ENCODE measurements around the gene CCDC86. TPM values are rescaled to one million over a fixed set of nuclear protein-coding genes. Genes with fewer than 3 reads are reported as not detected.

Gene CCDC86
- total RNA-seq, 2 donors from 2014 or later: 13.5 to 23.8 TPM

DNA sequence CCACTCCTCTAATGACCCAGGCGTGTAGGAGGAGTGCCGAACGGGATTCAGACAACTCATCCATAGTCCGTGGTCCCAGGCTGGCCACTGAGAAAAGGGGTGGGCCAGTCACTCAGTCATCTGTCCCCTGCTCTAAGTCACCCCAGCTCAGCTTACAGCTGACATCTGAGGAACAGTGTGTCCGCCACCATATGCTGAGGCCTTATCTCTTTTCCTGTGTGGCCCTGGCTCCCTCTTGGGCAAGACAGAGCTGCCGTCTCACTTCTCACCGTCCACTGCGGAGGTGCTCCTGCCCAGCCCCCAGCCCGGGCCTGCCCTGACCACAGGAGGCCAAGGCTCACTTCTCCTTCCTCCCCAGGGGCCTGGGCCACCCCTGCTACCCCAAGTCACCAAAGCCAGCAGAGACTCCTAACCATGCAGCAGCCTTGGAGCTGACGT, 6.8 kb downstream of the CCDC86 start:
- H3K36me3 ChIP-seq: peaks cover 18% of the 10 kb centered on the region
- H3K4me3 ChIP-seq: no peak overlapping the region
- no peaks in the 10 kb centered on the region for H3K27me3 ChIP-seq (replicated peaks; ENCODE audit: insufficient read depth)
- no peak for ATAC-seq (ENCODE audit: insufficient number of reproducible peaks, low FRiP score, low read depth)
- H3K27ac ChIP-seq: no peak overlapping the region
- DNase-seq (ENCODE audit: low spot score): no peak
- TF ChIP-seq, protein P1, sequence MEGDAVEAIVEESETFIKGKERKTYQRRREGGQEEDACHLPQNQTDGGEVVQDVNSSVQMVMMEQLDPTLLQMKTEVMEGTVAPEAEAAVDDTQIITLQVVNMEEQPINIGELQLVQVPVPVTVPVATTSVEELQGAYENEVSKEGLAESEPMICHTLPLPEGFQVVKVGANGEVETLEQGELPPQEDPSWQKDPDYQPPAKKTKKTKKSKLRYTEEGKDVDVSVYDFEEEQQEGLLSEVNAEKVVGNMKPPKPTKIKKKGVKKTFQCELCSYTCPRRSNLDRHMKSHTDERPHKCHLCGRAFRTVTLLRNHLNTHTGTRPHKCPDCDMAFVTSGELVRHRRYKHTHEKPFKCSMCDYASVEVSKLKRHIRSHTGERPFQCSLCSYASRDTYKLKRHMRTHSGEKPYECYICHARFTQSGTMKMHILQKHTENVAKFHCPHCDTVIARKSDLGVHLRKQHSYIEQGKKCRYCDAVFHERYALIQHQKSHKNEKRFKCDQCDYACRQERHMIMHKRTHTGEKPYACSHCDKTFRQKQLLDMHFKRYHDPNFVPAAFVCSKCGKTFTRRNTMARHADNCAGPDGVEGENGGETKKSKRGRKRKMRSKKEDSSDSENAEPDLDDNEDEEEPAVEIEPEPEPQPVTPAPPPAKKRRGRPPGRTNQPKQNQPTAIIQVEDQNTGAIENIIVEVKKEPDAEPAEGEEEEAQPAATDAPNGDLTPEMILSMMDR (IDR thresholded peaks at IDR 0.05): no peak
- H3K4me1 ChIP-seq (ENCODE audit: control insufficient read depth in 1 of 2, low read depth in 2 of 2): peaks cover 9 to 12% of the 10 kb centered on the region in 2 donors
- no peaks in the 10 kb centered on the region for H3K9me3 ChIP-seq

DNA sequence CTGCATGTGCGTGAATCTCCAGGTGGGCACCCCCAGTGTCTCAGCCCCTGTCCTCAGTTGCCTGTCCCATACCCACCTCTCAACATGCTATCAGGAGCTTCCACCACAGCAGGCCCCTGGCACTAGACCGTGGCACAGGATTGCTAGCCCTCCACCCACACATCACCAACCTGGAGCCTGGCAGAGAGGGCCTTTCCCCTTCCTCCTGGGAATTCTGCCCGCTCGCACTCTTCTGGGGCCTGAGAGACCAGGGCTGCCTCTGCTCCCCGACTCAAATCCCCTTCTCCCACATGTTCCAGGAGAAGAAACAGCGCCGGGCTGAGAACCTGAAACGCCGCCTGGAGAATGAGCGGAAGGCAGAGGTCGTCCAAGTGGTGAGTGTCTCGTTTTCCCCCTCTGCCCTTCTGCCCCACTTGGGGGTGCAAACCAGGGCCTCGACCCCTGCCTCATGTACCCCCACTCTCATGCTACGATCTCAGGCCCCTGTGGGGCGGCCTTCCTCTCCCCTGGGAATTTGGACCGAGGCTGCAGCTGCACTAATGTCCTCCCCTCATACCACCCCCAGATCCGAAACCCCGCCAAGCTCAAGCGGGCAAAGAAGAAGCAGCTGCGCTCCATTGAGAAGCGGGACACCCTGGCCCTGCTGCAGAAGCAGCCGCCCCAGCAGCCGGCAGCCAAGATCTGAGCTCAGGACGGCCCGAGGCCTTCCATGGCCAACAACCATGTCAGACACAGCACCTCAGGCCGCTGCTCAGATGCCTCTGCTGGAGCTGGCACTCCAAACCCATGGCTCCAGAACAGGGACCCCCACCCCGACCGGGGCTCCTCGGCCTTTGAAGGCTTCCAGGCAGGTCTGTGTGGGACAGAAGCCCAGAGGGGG, 8.0 kb downstream of the CCDC86 start:
- TF ChIP-seq, protein P1 (IDR thresholded peaks at IDR 0.05): no peak
- Histone ChIP-seq H3K27ac (no peak overlapping the region), H3K27me3 (replicated peaks; ENCODE audit: insufficient read depth) (no peaks in the 10 kb centered on the region), H3K9me3 (no peaks in the 10 kb centered on the region), H3K4me1 (ENCODE audit: control insufficient read depth in 1 of 2, low read depth in 2 of 2) (peaks cover 0 to under 1% of the 10 kb centered on the region in 2 donors), H3K36me3 (peaks cover 18% of the 10 kb centered on the region), H3K4me3 (no peak overlapping the region)
- no peak for DNase-seq (ENCODE audit: low spot score)
- ATAC-seq (ENCODE audit: insufficient number of reproducible peaks, low FRiP score, low read depth): no peak

DNA sequence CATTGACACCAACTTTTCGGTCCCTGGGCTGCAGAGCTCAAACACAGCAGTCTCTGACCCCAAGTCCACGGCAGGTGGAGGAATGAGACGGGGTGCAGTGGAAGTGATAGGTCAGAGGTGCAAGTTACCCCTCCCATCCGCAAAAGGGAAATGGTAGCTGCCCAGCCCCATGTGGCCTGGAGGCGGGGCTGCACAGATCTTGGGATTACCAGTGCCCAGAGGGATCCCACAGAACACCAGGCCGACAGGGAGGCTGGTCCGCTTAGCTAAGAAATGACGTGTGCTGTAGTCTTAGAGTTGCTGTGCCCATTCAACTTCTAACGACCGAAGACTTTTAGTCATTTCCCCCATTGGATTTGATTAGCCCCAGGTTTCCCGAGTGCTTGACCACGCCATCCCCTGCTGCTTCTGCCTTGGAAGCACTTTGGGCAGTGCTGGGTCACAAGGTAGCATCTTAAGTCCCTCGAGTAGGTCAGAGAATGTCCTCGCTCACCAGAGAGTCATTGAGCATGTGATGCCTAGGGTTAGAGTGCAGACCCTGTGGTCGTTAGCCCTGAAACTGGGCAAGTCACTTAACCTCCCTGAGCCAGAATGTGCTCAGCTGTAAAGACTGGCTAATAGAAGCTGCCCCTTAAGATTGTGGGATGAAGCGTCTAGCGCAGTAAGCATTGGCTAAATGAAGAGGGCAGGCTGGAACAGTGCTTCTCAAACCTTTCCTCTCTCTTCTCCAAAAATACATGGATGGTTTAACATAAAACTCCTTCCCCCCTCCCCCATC, 9.6 kb downstream of the CCDC86 start:
- H3K4me1 ChIP-seq (ENCODE audit: control insufficient read depth in 1 of 2, low read depth in 2 of 2): no peaks in the 10 kb centered on the region
- no peak overlapping the region for H3K4me3 ChIP-seq
- no peaks in the 10 kb centered on the region for H3K9me3 ChIP-seq

DNA sequence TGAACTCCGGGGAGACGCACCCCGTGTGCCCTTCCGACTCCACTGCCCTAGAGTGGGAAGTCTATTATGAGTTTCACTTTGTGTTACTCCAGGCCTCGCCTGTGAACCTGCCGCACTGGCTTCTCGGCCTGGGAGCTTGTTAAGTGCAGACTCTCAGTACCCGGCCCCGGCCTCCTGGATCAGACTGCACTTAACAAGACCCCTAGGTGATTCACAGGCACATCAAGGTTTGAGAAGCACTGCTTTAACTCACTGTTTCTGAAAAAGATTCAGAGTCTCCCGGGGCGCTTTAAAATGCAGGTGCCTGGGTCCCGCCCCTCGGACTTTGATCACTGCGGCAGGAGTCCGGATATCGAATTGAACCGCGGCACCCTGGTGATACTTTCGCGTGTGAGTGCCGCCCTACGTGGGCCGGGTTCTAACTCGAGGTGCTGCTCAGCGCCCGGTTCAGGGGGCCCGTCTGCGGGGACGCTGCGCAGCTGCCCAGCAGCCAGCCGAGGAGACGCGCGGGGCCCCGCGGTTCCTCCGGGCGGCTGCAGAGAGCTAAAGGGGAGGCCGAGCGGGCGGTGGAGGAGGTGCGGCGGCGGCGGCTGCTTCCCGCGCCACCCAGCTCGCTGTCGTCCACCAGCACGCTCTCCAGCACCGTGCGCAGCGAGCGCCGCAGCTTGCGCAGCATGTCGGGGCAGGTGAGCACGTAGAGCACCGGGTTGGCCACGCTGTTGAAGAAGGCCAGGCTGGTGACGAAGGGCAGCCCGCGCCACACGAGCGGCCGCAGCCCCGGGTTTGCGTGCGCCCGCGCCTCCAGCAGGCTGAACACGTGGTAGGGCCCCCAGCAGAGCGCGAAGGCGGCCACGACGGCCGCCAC, 10.4 kb downstream of the CCDC86 start:
- Histone ChIP-seq H3K27ac (no peak overlapping the region), H3K4me3 (no peak overlapping the region), H3K4me1 (ENCODE audit: control insufficient read depth in 1 of 2, low read depth in 2 of 2) (no peaks in the 10 kb centered on the region), H3K36me3 (peaks cover 18% of the 10 kb centered on the region), H3K27me3 (replicated peaks; ENCODE audit: insufficient read depth) (no peaks in the 10 kb centered on the region), H3K9me3 (no peaks in the 10 kb centered on the region)
- no peak for DNase-seq (ENCODE audit: low spot score)
- TF ChIP-seq, protein P1 (IDR thresholded peaks at IDR 0.05): no peak
- ATAC-seq (ENCODE audit: insufficient number of reproducible peaks, low FRiP score, low read depth): no peak

More for the DNA sequence above, 9.6 kb downstream of the CCDC86 start:
- no peak overlapping the region for H3K27ac ChIP-seq
- TF ChIP-seq, protein P1 (IDR thresholded peaks at IDR 0.05): no peak
- ATAC-seq (ENCODE audit: insufficient number of reproducible peaks, low FRiP score, low read depth): no peak
- peaks cover 18% of the 10 kb centered on the region for H3K36me3 ChIP-seq
- H3K27me3 ChIP-seq (replicated peaks; ENCODE audit: insufficient read depth): no peaks in the 10 kb centered on the region
- no peak for DNase-seq (ENCODE audit: low spot score)

Measured in thoracic aorta (tissue), 2 donors.